ENCODE results near the gene DIAPH2. TPM values are rescaled to one million over a fixed set of nuclear protein-coding genes. Genes with fewer than 3 reads are reported as not detected.

DIAPH2 gene
- total RNA-seq, 1 experiment from 2014 or later = 15.9 TPM

DNA sequence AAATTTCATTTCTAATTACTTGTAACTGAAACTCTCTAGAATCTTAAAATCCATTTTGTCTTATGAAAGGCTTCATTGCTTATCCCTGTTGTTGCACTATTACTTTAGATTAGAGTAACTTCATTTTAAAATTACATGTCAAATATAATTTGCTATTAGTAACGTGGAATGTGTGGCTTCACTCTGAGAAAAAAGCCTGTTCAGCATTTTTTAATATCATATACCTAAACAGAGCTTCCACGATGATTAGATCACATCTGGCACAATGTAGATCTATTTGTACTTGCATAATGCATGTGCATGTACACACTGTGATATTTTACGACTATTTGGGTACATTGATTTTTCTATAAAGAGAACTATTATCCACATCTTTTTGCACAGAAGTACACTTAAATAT lies 847.2 kb downstream of the DIAPH2 start:
- ATAC-seq (no peak), DNase-seq (ENCODE audit: low spot score) (no peak)
- TF ChIP-seq, protein P1, sequence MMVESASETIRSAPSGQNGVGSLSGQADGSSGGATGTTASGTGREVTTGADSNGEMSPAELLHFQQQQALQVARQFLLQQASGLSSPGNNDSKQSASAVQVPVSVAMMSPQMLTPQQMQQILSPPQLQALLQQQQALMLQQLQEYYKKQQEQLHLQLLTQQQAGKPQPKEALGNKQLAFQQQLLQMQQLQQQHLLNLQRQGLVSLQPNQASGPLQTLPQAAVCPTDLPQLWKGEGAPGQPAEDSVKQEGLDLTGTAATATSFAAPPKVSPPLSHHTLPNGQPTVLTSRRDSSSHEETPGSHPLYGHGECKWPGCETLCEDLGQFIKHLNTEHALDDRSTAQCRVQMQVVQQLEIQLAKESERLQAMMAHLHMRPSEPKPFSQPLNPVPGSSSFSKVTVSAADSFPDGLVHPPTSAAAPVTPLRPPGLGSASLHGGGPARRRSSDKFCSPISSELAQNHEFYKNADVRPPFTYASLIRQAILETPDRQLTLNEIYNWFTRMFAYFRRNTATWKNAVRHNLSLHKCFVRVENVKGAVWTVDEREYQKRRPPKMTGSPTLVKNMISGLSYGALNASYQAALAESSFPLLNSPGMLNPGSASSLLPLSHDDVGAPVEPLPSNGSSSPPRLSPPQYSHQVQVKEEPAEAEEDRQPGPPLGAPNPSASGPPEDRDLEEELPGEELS (CRISPR knock-in tag; IDR thresholded peaks at IDR 0.05) = no peak
- TF ChIP-seq, protein P2, sequence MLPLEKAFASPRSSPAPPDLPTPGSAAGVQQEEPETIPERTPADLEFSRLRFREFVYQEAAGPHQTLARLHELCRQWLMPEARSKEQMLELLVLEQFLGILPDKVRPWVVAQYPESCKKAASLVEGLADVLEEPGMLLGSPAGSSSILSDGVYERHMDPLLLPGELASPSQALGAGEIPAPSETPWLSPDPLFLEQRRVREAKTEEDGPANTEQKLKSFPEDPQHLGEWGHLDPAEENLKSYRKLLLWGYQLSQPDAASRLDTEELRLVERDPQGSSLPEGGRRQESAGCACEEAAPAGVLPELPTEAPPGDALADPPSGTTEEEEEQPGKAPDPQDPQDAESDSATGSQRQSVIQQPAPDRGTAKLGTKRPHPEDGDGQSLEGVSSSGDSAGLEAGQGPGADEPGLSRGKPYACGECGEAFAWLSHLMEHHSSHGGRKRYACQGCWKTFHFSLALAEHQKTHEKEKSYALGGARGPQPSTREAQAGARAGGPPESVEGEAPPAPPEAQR (CRISPR knock-in tag; IDR thresholded peaks at IDR 0.05) = no peak
- TF ChIP-seq ZNF396 (CRISPR knock-in tag; IDR thresholded peaks at IDR 0.05; ENCODE audit: borderline replicate concordance) (no peak), RELA (CRISPR knock-in tag; IDR thresholded peaks at IDR 0.05; ENCODE audit: borderline replicate concordance) (no peak), ZNF671 (CRISPR knock-in tag; IDR thresholded peaks at IDR 0.05) (no peak), GRHL2 (CRISPR knock-in tag; IDR thresholded peaks at IDR 0.05; ENCODE audit: insufficient replicate concordance, severe bottlenecking) (no peak), EMX1 (CRISPR knock-in tag; IDR thresholded peaks at IDR 0.05) (no peak), JUN (CRISPR knock-in tag; IDR thresholded peaks at IDR 0.05) (no peak), MYBL2 (CRISPR knock-in tag; IDR thresholded peaks at IDR 0.05) (no peak), SMAD4 (CRISPR knock-in tag; IDR thresholded peaks at IDR 0.05) (no peak), CREM (CRISPR knock-in tag; IDR thresholded peaks at IDR 0.05) (no peak)
- TF ChIP-seq, protein P3, sequence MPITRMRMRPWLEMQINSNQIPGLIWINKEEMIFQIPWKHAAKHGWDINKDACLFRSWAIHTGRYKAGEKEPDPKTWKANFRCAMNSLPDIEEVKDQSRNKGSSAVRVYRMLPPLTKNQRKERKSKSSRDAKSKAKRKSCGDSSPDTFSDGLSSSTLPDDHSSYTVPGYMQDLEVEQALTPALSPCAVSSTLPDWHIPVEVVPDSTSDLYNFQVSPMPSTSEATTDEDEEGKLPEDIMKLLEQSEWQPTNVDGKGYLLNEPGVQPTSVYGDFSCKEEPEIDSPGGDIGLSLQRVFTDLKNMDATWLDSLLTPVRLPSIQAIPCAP (CRISPR knock-in tag; IDR thresholded peaks at IDR 0.05) = no peak
- TF ChIP-seq, protein P4, sequence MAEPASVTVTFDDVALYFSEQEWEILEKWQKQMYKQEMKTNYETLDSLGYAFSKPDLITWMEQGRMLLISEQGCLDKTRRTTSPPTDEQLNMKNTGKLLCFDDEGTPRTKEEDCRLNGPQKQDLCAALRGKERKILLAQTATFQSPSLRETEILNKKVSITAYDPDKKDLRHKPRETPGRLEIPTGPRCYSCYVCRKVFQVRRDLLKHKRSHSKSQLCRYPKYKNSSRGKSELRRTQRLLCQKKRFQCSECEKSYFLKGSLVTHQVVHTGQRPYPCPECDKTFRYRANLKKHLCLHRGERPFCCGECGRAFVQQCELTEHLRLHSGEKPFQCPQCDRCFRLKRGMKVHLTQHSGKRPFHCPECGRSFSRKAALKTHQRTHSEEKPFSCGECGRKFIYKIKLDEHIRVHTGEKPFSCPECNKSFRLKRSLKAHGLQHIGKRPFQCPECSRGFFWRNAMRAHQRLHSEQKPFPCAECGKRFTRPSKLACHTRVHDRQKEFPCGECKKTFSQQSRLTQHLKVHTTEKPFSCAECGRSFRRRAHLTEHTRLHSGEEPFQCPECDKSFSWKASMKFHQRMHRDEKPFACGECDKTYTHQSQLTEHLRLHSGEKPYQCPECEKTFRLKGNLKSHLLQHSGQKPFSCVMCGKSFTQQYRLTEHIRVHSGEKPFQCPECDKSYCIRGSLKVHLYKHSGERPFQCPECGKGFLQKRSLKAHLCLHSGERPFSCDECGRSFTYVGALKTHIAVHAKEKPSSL (CRISPR knock-in tag; conservative IDR thresholded peaks at IDR 0.05) = no peak
- TF ChIP-seq, protein P5, sequence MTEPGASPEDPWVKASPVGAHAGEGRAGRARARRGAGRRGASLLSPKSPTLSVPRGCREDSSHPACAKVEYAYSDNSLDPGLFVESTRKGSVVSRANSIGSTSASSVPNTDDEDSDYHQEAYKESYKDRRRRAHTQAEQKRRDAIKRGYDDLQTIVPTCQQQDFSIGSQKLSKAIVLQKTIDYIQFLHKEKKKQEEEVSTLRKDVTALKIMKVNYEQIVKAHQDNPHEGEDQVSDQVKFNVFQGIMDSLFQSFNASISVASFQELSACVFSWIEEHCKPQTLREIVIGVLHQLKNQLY (CRISPR knock-in tag; IDR thresholded peaks at IDR 0.05) = no peak
- no peak overlapping the region for H3K4me3 Mint-ChIP-seq
- no peak overlapping the region for H3K27ac Mint-ChIP-seq
- CTCF ChIA-PET = no interaction called here
- peaks cover 34% of the 10 kb centered on the region for H3K36me3 Mint-ChIP-seq
- no peaks in the 10 kb centered on the region for H3K4me1 Mint-ChIP-seq
- POLR2A ChIA-PET = no interaction called here
- H3K27me3 Mint-ChIP-seq (ENCODE audit: low read depth) = no peaks in the 10 kb centered on the region
- H3K9me3 Mint-ChIP-seq = peaks cover 34% of the 10 kb centered on the region

DNA sequence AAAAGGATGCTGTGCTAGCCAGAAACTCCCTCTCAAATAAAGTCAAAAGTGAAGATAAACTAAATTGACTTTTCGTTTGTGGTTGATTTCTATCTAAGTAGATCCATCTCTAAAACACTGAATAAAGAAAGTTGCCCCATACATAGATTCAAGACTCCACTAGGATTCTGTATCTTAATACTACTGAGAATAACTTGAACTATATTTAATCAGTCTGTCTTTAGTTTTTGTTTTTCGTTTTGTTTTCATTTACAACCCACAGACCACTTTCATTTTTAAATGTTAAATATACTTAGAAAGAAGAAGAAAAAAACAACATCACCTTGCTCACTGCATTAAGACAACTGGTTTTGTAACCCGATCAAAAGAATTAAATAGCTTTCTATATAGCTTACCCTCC lies 854.1 kb downstream of the DIAPH2 start:
- Mint-ChIP-seq H3K27me3 (ENCODE audit: low read depth) (no peaks in the 10 kb centered on the region), H3K27ac (no peak overlapping the region), H3K4me3 (no peak overlapping the region), H3K4me1 (no peaks in the 10 kb centered on the region), H3K9me3 (no peaks in the 10 kb centered on the region), H3K36me3 (no peaks in the 10 kb centered on the region)
- ChIA-PET CTCF (no interaction called here), POLR2A (no interaction called here)
- no peak for DNase-seq (ENCODE audit: low spot score)
- no peak for ATAC-seq
- TF ChIP-seq, protein P6, sequence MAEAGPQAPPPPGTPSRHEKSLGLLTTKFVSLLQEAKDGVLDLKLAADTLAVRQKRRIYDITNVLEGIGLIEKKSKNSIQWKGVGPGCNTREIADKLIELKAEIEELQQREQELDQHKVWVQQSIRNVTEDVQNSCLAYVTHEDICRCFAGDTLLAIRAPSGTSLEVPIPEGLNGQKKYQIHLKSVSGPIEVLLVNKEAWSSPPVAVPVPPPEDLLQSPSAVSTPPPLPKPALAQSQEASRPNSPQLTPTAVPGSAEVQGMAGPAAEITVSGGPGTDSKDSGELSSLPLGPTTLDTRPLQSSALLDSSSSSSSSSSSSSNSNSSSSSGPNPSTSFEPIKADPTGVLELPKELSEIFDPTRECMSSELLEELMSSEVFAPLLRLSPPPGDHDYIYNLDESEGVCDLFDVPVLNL (CRISPR knock-in tag; IDR thresholded peaks at IDR 0.05; ENCODE audit: borderline replicate concordance, low read depth) = no peak
- TF ChIP-seq ZNF671 (CRISPR knock-in tag; IDR thresholded peaks at IDR 0.05) (no peak), SMAD4 (CRISPR knock-in tag; IDR thresholded peaks at IDR 0.05) (no peak), ZNF317 (CRISPR knock-in tag; IDR thresholded peaks at IDR 0.05; ENCODE audit: borderline replicate concordance, low read depth) (no peak), JAZF1 (CRISPR knock-in tag; IDR thresholded peaks at IDR 0.05) (no peak), ZNF138 (CRISPR knock-in tag; conservative IDR thresholded peaks at IDR 0.05) (no peak), ZNF396 (CRISPR knock-in tag; IDR thresholded peaks at IDR 0.05; ENCODE audit: borderline replicate concordance) (no peak), ZBTB21 (CRISPR knock-in tag; IDR thresholded peaks at IDR 0.05; ENCODE audit: borderline replicate concordance) (no peak), GABPB1 (CRISPR knock-in tag; IDR thresholded peaks at IDR 0.05) (no peak)
- TF ChIP-seq, protein P7, sequence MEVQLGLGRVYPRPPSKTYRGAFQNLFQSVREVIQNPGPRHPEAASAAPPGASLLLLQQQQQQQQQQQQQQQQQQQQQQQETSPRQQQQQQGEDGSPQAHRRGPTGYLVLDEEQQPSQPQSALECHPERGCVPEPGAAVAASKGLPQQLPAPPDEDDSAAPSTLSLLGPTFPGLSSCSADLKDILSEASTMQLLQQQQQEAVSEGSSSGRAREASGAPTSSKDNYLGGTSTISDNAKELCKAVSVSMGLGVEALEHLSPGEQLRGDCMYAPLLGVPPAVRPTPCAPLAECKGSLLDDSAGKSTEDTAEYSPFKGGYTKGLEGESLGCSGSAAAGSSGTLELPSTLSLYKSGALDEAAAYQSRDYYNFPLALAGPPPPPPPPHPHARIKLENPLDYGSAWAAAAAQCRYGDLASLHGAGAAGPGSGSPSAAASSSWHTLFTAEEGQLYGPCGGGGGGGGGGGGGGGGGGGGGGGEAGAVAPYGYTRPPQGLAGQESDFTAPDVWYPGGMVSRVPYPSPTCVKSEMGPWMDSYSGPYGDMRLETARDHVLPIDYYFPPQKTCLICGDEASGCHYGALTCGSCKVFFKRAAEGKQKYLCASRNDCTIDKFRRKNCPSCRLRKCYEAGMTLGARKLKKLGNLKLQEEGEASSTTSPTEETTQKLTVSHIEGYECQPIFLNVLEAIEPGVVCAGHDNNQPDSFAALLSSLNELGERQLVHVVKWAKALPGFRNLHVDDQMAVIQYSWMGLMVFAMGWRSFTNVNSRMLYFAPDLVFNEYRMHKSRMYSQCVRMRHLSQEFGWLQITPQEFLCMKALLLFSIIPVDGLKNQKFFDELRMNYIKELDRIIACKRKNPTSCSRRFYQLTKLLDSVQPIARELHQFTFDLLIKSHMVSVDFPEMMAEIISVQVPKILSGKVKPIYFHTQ (CRISPR knock-in tag; IDR thresholded peaks at IDR 0.05) = no peak
- TF ChIP-seq, protein P8, sequence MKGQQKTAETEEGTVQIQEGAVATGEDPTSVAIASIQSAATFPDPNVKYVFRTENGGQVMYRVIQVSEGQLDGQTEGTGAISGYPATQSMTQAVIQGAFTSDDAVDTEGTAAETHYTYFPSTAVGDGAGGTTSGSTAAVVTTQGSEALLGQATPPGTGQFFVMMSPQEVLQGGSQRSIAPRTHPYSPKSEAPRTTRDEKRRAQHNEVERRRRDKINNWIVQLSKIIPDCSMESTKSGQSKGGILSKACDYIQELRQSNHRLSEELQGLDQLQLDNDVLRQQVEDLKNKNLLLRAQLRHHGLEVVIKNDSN (CRISPR knock-in tag; IDR thresholded peaks at IDR 0.05) = no peak
